Stimulated activated CD8-positive, alpha-beta memory T cell treated with anti-CD3 and anti-CD28 coated beads, Interleukin-7, amount 100 ng/mL, for 24 hours (primary cell): Measurements from ENCODE around the gene CELF2.

Experiments used
- DNase-seq: peaks from one replicate; pipeline ENCODE4 v3.0.0-alpha.2; 2020; ENCODE audit warnings: low read depth

CELF2 gene

DNA sequence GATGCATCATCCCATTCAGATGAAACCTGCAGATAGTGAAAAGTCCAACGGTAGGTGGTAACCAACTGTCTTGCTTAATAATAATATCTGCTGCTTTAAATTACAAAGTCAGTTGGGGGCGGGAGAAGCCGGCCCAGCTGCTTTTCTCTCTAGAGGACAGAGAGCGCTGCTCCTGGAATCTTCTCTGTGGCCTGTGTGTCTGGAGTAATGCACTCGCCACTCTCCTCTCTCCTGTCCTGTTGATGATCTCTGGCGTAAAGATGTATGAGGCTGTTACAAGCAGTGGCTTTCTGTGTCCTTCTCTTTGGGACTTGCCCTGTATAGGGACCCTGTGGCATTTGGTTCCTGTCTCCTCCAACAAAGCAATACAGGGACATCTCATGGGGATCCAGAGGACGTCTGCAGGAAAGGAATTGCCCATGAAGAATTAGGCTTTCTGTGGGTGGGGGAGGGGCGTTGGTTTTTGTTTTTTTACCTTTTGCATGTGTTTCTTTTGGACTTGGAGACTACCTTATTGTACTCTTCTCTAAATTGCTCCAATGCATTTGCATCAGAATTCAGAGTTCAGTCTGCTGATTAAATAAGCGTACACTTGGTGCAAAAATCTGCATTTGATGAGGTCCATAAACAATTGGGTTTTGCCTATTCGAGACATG lies 231.6 kb downstream of the CELF2 start:
- DNase-seq, result no peak

DNA sequence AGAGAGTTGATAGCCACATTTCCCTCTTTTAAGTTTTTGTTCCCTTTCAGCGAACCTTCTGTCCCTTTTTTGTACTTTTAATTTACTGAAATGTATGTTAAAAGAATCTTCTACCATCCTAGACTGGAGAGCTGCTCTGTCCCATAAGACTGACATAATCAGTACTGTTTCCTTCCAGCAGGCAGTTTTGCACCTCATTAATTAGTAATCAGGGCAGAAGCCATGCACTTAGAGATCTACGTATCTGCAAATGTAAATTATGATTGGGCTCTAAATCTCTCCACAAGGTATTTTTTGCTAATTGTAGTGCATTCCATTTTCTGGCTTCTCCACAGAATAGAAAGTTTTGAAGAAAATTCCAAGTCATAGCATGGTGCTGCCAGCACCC lies 232.1 kb downstream of the CELF2 start:
- no peak for DNase-seq

DNA sequence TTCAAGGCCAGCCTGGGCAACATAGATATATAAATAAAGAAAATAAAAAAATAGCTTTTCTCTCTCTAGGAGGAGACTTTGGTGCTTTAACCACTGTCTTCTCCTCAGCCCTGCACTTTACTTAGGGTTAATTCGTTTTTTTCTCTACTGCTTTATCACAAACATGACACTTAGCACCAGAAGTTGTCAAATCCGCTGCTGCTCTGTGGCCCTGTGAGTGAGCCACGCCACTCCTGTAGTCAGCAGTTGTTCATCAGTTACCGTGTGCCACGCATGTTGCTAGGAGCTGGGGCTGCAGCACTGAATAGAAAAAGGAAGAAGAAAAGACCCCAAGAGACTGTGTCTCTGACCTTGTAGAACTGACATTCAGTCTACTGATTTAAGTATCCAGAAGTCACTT lies 232.6 kb downstream of the CELF2 start:
- no peak for DNase-seq

DNA sequence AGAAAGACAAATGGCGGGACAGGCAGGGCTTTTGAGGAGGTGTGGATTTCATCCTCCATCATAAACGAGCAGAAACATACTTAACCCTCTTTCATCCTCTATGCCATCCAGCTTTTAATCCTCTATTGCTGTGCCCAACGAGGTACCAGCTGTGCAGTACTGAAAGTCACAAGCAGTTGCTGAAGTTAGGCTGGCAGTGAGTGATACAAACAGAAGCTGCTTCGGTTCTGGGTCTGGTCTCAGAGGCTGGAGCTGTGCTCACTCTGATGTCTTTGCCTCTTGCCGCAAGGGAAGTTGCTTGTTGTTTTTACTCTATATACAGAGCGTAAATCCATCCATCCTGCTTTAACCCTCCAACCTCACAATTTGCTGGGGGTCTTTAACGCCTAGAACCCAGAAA lies 235.2 kb downstream of the CELF2 start:
- no peak for DNase-seq

DNA sequence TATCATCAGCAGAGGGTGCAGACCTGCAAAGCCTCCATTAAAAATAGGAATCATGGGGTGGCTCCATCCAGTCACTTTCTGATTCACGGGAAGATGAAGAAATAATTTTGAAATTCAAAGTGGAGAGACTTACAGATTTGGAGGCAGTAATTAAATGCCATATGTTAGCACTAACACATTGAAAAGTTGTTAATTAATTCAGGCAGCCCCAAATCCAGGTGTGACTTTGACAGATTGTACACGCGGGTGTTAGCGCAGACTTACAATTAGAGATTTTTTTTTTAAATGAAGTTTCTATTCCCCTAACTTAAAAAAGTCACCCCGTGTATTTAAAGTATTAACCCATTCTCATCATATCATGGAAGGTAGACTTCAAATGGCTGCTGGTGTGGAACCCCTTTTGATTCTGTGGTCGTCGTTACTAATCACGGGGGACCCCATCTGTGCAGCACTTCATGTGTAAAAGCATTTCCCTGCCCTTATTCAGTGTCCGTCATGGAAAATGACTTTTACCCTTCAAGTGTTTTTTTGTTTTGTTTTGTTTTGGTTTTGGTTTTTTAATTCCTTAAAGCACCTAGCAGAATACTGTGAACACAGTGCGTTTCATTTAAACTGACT lies 235.8 kb downstream of the CELF2 start:
- DNase-seq, result no peak

DNA sequence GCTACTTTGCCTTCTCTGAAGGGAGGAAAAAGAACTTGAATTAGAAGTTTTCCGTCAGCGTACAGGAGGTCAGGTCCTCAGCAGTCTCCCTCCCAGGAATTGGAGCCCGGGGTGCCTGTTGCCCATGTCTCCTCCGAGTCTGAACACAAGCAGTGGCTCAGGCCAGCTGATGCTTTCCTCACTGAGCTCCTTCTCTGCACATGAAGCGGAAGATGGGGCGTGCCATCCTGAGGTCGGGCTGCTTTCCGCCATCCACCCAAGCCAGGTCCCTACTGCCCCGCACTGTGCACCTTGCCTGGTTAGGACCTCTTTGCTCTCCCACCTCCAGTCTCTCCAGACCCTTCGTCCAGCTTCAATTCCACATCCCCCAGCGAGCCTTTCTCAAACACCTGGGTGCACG lies 237.5 kb downstream of the CELF2 start:
- DNase-seq, result no peak

DNA sequence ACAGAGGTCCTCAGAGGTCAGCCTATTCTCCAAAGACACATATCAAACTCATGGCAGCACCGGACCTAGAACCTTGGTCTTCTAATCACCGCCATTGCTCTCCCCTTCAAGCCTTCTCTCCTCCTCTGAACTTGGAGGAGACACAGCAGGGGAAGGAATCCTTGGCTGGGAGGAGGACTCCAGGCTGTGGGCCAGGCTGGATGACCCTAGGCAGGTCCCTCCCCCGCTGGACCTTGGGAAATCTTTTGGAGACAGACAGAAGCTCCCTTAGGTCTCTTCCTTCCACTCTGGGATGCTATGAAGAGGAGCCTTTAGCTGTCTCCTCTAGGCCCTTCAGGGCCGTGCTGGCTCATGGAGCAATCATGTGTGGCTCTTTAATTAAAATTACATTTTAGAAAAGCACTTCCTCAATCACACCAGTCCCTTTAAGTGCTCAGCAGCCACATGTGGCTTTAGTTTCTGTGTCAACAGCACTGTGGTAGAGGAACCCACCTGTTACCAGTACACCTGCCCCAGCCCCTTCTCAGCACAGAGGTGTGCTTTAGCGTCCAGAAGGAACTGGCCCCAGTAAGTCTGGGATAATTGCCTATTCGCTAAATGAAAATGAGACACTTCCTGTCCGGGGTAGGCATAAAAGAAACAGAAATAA lies 238.2 kb downstream of the CELF2 start:
- DNase-seq, result no peak

DNA sequence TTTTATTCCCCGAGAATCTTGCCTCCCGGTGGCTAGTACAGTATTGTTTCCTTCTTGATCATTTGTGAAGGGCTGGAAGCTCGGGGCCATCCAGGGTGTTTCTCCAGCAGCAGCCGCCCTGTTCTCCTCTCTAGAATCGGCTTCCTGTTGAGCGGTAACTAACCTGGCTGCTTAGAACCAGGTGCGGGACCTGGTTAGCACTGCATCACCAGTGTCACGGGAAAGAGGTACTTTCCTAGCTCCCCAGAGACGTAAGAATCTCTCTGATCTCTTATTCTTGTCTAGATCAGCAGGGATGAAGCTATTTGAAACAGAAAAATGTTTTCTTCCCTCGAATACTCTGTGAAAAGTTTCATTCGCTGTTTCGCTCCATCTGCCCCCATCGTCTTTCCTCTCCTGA lies 239.2 kb downstream of the CELF2 start:
- no peak for DNase-seq

DNA sequence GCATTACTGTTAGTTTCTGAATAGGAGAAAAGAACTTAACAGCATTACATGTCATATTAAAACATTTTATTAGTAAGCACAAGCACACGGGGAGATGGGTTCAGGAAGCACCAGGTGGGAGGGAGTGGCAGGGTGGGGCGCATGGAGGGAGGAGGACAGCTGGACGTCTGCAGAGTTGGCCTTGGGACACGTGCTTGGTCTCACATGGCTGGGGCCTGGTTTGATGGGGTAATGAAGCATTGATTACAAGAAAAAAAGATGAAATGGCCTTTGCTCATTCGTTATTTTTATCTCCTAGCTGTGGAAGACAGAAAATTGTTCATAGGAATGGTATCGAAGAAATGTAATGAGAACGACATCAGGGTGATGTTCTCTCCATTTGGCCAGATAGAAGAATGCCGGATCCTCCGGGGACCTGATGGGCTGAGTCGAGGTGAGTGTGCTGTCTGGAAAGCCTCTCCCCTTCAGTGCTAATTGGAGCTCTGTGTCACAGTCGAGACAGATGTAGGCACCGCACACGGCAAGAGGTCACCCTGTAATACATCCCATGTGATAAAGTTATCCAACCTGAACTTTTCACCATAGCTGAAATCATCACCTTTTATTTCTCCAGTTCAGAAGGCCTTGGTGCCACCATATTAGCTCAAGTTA lies 239.9 kb downstream of the CELF2 start:
- DNase-seq, result no peak

DNA sequence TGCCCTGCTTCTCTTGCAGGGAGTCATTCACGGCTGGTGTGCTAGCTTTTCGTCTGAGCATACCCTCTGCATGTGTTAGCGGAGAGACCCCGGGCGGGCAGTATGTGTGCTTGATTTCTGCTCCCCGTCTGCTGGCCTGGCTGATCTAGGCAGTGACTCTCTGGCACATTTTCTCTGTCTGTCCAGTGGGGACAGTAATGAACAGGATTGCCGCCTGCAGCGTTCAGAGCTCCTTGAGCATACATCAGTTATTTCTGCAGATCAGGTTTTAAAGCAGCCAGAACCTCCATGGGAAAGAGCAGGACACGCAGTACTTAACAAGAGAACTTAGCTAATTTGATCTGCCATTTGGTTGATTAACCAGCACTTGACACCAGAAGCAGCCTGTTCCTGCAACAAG lies 242.5 kb downstream of the CELF2 start:
- no peak for DNase-seq

DNA sequence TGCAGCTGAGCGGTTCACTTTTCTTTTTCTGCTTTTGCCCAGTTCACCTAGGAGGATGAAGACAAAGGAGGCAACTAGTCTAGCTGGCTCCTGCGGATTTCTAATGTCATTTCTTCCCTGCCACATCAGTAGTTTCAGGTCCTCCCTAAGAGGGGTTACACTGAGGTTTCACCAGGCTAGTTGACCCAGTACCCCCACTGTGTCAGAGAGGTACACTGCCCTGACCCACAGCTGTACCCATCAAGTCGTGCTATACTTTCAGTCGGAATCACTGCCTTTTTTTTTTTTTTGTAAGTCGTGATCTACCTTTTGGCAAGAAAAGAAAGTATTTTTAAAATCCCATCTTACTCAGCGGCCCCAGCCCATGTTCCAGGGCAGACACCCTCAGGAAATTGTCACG lies 243.5 kb downstream of the CELF2 start:
- DNase-seq, result no peak

DNA sequence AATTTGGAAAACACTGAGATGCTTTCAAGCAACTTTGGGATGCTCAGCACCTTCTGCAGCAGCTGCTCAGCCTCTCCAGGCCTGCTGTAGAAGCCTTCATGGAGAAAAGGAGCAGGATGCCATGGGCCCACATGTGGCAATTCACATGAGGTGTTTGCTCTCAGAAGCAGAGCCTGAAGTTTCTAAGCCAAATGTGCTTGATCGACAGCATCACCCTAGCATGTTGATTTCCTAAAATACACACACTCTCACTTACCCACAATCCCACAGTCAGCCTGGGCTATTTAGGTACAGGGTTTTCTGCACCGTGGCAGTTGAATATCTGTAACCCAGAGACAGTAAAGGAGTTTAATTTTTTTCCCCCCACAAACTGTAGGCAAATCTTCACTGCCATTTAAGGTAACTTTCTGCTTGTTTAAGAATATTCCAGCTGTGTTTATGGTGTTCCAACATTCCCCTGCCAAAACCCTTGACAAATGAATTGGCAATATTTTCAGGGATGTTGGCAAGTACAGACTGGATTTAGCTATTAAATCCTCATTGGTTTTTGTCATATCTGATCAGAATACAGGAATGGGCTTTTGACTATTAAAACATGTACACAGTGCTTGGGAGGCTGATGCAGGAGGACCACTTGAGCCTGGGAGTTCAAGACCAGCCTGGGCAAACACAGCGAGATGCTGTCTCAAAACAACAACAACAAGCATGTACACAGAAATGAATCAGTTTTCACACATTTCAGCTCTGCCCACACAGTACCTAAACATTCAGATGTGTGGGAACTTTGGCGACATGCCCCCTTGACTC lies 244.2 kb downstream of the CELF2 start:
- no peak for DNase-seq

DNA sequence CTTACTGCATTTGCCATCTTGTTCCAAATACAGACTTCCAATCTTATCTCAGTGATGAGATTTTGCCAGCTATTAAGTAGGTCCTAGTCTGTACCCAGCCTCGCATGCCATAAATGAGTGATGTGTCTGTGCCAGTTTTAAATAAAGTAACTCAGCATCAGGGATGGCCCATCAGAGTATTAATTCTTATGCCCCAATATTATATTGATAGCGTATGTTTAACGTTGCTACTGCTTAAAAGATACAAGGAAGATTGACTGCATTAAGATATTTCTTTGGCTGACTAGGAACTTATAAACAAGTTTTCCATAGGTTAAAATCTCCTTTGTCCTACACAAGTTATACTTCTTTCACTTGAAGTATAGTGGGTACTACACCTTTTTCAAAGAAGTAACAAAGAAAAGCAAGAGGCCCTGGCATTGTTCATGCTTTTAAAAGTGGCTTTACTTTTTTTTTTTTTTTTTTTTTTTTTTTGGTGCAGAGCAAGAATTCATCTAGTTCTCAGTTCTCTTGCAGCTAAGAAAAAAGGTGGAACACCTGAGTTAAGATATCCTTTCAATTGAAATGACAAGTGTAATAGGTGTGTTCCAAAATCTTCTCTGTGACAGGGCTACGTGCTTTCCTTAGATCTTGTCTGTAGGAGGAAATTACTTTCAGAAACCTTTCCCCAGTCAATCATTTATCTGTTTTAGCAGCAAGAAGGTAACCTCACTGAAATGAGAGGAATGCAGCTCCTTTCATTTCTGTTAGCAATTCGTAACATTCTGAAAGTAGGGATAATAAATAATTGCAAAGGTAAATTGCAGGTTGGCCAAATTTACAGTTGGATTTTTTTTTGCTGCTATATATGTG lies 245.0 kb downstream of the CELF2 start:
- DNase-seq, result no peak

DNA sequence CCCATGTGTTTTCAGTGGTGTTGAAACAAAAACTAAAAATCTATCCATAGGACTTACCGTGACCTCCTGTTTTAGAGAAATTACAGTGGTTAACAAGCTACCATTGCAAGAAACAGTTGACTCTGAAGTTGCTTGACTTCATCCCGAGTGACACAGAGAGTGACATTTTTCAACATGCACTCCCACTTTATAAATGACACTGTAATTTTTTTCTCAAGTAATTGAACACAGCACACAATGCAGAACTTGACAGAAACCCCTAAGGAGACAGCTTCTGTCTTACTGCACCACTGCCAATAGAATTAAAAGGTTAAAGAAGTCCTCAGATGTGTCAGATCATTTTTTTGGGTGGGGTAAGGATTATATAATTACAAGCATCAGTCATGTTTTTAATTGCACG lies 246.1 kb downstream of the CELF2 start:
- DNase-seq, result no peak

DNA sequence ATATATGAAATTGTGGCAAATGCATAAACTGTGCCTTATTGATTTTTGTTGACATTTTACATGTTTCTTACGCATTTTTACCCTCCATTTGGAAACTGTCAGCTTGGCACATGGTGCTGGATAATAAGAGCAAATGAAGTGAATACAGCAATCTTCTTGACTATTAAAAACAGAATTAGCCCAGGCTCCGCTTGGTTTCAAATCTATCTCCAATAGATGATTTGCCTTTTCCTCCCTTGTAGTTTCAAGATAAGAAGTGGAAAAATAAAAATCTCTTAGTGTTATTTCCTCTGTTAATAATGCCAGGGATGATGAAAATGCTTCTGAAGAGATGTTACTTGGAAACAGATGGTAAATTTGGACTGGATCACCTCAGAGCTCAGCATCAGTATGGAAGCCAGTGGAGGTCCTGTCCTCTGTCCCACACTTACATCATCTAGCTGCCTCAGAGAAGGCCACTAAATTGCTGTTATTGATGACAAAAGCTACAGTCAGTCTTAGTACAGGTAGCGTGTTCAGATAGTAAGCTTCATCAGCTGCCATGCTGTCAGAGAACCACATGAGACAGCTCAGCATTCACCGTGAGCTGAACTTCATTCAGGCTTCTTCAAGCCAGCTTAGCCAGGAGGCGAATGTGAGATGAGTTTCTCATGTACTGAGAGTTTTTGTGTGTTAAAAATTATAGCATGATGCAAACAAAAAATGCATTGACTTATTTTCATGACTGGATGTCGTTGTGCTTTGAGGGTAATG lies 246.8 kb downstream of the CELF2 start:
- no peak for DNase-seq

DNA sequence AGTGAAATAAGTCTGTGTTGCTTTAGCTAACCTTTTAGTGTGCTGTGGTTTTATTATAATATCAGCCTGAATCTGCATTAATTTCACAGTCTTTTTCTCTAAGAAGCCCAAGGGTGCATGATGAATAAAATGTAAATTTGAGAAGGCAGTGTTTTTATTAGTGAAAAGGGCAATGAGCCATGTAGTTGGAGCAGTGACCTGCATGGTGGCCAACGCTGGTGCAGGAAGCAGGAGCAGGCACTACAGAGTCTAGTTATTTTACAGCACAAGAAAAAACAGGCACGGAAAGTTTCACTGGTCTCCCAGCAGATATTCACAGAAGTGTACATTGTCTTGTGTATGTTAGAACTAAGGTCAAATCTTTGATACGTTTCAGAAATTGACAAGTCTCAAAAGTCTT lies 247.8 kb downstream of the CELF2 start:
- no peak for DNase-seq

DNA sequence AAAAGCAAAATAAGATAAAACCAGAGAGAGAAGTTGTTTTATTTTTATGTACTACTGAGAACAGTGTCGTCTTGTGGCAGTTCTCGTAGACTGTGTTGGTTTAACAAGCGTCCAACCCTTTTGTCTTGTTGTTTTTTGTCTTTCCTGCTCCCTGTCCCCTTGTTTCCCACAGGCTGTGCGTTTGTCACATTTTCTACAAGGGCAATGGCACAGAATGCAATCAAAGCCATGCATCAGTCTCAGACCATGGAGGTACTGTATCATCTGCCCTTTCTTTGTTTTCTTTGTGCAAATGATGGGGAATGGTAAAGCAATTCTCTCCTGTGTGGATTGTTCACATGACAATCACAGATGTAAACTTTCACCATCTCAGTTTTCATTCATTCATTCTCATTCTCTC lies 248.8 kb downstream of the CELF2 start:
- DNase-seq, result no peak

DNA sequence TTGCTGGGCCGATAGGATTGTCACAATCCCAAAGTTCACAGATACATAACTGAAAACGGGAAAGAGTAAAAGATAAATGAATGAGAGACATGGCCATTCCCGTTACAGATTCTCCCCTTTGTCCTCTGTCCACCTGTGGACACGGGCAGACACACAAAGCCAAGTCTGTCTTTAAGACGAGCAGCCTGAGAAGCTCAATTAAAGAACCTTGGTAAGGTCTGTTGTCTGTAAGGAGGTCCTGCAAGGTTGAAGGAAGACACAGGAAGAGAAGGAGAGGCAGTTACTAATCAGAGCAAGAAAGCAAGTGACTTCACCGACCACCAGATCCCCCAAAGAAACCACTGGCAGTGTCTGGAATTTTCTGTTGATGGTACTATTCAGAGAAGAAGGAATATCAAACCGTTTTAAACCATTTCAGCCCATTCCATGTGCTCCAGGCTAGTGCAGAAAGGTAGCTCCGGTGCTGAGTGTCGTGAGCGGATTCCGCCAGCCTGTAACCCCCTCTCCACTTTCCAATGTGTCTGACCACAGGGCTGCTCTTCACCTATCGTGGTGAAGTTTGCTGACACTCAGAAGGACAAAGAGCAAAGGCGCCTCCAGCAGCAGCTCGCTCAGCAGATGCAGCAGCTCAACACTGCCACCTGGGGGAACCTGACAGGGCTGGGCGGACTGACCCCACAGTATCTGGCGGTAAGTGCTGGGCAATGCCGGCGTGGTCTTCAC lies 252.6 kb downstream of the CELF2 start:
- peak; percentile 61 for DNase-seq

DNA sequence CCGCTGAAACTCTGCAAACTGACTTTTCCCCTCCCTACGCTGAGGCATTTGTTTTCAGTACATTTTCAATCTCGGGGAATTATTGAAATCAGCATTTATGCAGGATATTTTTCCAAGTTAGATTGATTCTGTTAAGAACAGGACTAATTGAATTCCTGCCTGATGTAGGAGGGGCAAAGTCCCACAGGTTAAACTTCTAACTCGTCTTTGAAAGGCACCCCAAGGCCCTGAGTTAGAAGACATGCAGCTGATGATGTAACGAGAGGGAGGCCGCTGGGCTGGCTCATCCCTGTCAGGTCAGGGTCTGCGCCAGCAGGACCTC lies 253.1 kb downstream of the CELF2 start:
- no peak for DNase-seq

DNA sequence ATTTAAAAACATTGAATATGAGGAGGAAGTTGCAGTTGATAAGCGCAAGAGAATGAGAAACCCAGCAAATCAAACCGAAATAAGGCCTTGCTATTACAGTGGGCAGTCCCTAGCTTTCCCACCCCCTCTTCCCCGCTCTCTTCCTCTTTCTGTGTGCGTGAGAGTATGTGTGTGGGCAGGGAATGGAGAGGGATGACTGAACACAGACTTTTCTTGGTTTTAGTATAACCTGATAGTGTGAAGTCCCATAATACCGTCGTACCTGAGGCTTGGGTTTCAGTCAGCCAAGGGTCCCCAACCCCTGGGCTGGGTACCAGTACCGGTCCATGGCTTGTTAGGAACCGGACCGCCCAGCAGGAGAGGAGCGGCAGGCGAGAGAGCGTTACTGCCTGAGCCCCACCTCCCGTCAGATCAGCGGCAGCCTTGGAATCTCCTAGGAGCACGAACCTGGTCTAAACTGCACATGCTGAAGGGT lies 255.3 kb downstream of the CELF2 start:
- DNase-seq, result no peak
